AG09309 (cell line): ENCODE measurements around the gene APOL1.
"Not testable (repeated sequence)": the region's sequence is repeated elsewhere in the genome, so short reads cannot be mapped to it uniquely, and the experiment has no call there.

Source experiments
- DNase-seq: peaks from one replicate; pipeline ENCODE4 v3.0.0-alpha.2; 2010; ENCODE audit warnings: low read depth
- H3K4me3 ChIP-seq: 2 replicates; pipeline ENCODE4 v1.5.1; 2011; ENCODE audit warnings: mild to moderate bottlenecking, low read depth, low read length, moderate library complexity; ENCODE audit not compliant: control insufficient read depth
- CTCF ChIP-seq: IDR thresholded peaks from 2 replicates; pipeline ENCODE4 v1.5.1; 2011; ENCODE audit warnings: mild to moderate bottlenecking, low read depth, low read length, inconsistent platforms; ENCODE audit not compliant: insufficient read depth, control insufficient read depth; ENCODE audit errors: missing control alignments

The APOL1 gene

DNA sequence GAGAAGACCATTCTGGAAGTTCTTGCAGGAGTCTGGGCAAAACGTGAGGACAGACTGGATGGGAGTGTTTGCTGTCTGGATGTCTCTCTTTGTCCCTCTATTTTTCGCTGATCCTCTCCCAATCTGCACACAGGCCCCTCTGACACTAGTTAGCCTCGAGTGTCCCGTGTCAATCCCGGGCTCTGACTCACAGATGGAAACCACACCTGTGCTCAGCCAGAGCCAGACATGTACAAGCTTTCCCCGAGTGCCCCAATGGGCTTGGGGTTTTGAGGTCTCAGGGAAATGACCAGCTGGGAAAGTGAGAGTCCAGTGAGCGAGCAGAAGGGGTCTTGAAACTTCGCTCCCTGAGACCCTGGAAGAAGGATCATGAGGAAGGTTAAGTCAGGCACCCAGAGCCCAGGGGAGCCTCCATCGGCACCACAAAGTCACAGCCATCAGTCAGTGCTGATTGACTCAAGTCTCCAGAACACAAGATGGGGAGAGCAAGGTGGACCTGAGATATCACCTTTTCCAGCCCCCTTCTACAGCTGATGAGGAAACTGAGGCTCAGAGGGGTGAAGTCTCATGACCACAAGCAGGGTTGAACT is 27.5 kb upstream of the APOL1 start:
- no peak for DNase-seq
- H3K4me3 ChIP-seq: no peak overlapping the region
- TF ChIP-seq CTCF: no peak

DNA sequence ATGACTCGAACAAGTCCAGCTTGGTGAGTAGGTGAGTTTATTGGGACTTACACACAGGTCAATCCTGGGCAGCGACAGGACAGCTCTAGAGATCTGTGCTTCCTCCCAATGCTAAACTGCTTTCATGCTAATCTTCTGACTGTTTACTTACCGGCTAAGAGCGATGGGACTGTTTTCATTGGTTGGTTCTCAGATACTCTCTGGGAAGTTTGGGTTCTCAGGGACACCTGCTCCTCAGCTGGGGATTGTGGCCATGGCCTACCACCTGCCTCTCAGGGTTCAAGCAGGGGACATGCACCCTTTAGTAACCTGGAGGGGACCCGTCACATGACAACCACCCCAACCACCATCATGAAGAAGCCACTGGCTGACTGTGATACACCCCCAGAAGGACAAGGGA is 26.7 kb upstream of the APOL1 start:
- no peak overlapping the region for H3K4me3 ChIP-seq
- no peak for DNase-seq
- no peak for TF ChIP-seq CTCF

- no peak overlapping the region for H3K4me3 ChIP-seq
- TF ChIP-seq CTCF: no peak
- no peak for DNase-seq
Measured at GRCh38 chr22:36227396-36227795, 25.5 kb upstream of the APOL1 start.

DNA sequence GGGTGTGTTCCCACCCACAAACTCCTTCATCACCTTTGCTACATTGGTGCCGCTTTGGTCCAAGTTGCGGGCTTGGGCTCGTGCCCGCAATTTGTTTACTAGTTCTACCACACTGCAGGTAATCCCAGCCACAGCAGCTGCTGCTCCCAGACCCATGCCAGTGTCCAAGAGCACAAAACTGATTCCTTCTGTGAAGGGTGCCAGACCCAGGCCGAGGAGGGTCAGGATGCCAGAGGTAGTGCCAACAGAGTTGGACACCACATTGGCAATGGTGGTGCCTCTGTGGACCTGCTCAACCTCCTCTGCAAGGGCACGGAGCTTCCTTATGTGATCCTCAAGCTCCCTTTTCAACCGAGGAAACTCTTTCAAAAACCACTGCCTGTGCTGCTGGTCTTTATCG is 25.1 kb upstream of the APOL1 start:
- DNase-seq: no peak
- no peak overlapping the region for H3K4me3 ChIP-seq
- no peak for TF ChIP-seq CTCF

DNA sequence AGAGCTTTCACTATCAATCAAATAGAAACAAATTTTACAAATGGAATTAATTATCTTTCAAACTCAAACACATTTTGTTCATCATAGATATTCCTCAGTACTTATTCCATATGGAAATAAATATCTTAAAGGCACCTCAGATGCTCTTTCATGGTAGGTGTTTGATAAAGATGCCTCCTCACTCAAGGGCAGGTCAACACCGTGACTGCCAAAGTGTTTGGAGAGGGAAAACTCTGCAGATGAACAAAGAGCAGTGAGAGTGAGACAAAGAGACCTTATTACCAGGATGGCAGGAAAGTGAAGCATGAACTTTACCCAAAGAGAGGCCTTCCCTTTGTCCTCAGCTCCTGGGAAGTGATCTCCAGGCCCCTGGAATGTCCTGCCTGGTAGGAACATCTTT is 24.6 kb upstream of the APOL1 start:
- not testable (repeated sequence) for H3K4me3 ChIP-seq

GRCh38 chr22:36228944-36229343 is 24.0 kb upstream of the APOL1 start:
- no peak for TF ChIP-seq CTCF
- no peak for DNase-seq
- H3K4me3 ChIP-seq: no peak overlapping the region

More for the DNA sequence above, 24.6 kb upstream of the APOL1 start:
- DNase-seq: not testable (repeated sequence)

DNA sequence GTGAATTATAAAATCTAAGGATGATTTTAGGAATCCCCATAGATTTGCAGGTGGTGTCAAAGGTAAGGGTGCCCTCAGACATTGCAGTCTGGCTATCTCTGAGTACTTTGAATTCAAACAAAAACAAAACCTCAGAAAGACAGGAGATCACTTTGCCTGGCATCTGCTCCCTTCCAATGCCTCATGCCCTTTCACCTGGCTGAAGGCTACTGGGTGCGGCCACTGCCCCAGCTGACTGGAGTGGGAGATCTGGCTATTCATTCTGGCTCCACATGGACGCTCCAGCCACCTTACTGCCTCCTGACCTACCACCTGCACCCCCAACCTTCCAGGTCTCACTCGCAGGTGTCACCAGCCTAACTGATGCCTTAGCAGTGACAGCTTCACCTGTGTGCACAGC is 23.3 kb upstream of the APOL1 start:
- not testable (repeated sequence) for H3K4me3 ChIP-seq, DNase-seq

DNA sequence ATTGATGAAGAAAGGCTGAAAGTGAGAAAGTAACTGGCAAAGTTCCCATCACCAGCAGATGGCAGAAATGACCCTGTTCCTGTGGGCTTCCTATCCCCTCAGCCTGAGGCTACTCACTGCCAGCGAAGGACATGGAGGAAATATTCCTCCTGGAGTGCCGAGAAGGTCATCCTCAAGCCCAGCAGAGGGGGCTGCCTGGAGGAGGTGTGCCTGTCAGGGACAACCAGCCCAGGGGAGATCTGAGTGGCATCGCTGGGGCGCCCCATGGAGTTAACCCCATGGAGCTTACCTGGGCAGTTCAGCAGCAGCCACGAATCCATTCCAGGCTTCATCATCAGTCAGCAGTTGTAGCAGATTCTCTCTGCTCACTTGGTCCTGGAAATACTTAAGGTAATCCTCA is 21.9 kb upstream of the APOL1 start:
- DNase-seq, H3K4me3 ChIP-seq: not testable (repeated sequence)
